Ascending aorta (tissue), 2 donors: ENCODE measurements around the gene CNTN5. TPM values are rescaled to one million over a fixed set of nuclear protein-coding genes. Genes with fewer than 3 reads are reported as not detected.

ENCODE experiments used
- DNase-seq, 2 donors: peaks; one replicate each; pipeline ENCODE4 v3.0.0-alpha.2; 2019; ENCODE audit warnings: low spot score in 2 of 2
- H3K27ac ChIP-seq, 2 donors: fragments of 200-600 bp; sonication (generic); one replicate each; pipeline ENCODE4 v1.5.1; 2016 to 2017; ENCODE audit warnings: mild to moderate bottlenecking in 1 of 2
- H3K27me3 ChIP-seq: fragments of 200-600 bp; sonication (generic); one replicate; pipeline ENCODE4 v1.5.1; 2017
- H3K36me3 ChIP-seq, 2 donors: fragments of 200-600 bp; sonication (generic); one replicate each; pipeline ENCODE4 v1.5.1; 2016
- H3K4me1 ChIP-seq, 2 donors: fragments of 200-600 bp; sonication (generic); one replicate each; pipeline ENCODE4 v1.5.1; 2016 to 2017; ENCODE audit warnings: mild to moderate bottlenecking in 1 of 2
- H3K4me3 ChIP-seq, 2 donors: fragments of 200-600 bp; sonication (generic); one replicate each; pipeline ENCODE4 v1.5.1; 2016 to 2017; ENCODE audit warnings: mild to moderate bottlenecking in 1 of 2
- H3K9me3 ChIP-seq, 2 donors: fragments of 200-600 bp; sonication (generic); one replicate each; pipeline ENCODE4 v1.5.1; 2016
- intact Hi-C: fragments of 100-400 bp; cut with DNase I; formaldehyde crosslinking; loops from one replicate; pipeline ENCODE4 v1.15.1; 2023
- total RNA-seq: library from RNA; depleted of rRNA; stranded (reverse); fragments of >200 nt; gene quantifications from one replicate; pipeline ENCODE4 v1.1.0, GENCODE V29; 2016
- TF ChIP-seq, protein P1 (sequence below), 3 experiments: fragments of 200-600 bp in 2 of 3; fragments of 450-650 bp in 1 of 3; sonication (generic) in 2 of 3; IDR thresholded peaks; one replicate each; pipeline ENCODE4 v1.5.1; 2016 to 2019; ENCODE audit warnings: antibody characterized with exemption in 3 of 3, mild to moderate bottlenecking in 1 of 3, moderate library complexity in 1 of 3

CNTN5 gene
- total RNA-seq, 1 donor from 2014 or later: 3.6 TPM

DNA sequence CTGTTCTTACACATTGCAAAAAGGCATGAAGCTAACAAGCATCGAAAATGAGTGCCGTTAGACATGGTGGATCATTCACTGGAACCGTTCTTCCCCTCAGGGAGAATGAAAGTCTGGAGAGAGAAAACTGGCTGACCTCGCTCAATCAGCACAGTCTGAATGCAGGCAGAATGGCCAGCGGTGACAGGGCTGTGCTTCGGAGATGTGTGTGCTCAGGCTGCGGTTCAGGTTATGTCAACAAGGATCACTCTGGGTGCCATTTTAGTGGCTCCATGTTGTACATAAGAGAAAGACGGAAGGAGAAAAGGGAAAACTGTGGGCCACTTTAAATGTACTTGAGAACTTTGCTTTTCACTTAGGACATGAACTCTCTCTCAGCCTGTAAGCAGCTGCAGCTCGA is 916.6 kb downstream of the CNTN5 start:
- no peak for DNase-seq
- H3K4me1 ChIP-seq: no peaks in the 10 kb centered on the region
- no peaks in the 10 kb centered on the region for H3K9me3 ChIP-seq
- TF ChIP-seq, protein P1, sequence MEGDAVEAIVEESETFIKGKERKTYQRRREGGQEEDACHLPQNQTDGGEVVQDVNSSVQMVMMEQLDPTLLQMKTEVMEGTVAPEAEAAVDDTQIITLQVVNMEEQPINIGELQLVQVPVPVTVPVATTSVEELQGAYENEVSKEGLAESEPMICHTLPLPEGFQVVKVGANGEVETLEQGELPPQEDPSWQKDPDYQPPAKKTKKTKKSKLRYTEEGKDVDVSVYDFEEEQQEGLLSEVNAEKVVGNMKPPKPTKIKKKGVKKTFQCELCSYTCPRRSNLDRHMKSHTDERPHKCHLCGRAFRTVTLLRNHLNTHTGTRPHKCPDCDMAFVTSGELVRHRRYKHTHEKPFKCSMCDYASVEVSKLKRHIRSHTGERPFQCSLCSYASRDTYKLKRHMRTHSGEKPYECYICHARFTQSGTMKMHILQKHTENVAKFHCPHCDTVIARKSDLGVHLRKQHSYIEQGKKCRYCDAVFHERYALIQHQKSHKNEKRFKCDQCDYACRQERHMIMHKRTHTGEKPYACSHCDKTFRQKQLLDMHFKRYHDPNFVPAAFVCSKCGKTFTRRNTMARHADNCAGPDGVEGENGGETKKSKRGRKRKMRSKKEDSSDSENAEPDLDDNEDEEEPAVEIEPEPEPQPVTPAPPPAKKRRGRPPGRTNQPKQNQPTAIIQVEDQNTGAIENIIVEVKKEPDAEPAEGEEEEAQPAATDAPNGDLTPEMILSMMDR (IDR thresholded peaks at IDR 0.05): no peak
- no peak overlapping the region for H3K4me3 ChIP-seq
- intact Hi-C loops: no loop called here
- H3K27ac ChIP-seq: no peak overlapping the region
- H3K36me3 ChIP-seq: no peaks in the 10 kb centered on the region
- H3K27me3 ChIP-seq: no peaks in the 10 kb centered on the region

DNA sequence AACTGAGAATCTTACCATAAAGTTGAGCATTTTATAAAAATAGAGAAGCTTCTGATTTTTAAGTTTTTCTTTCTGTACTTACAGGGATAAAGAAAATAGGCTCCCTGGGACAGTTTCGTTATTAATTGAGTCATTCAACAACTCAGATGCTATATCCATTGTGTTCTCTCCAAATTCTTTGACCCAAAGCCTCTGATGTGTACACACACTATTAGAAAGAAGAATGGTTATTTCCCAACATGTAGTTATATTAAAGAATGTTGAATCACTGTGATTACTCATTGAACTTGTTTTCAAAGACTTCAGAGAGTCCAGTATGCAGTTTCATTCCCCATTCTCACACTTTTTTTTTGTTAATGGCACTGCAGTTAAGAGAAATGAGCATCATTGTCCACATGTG is 932.1 kb downstream of the CNTN5 start:
- TF ChIP-seq, protein P1 (IDR thresholded peaks at IDR 0.05): no peak
- Histone ChIP-seq H3K27ac (no peak overlapping the region), H3K36me3 (no peaks in the 10 kb centered on the region), H3K9me3 (no peaks in the 10 kb centered on the region), H3K4me1 (no peaks in the 10 kb centered on the region), H3K27me3 (no peaks in the 10 kb centered on the region), H3K4me3 (no peak overlapping the region)
- no peak for DNase-seq
- intact Hi-C loops: no loop called here

DNA sequence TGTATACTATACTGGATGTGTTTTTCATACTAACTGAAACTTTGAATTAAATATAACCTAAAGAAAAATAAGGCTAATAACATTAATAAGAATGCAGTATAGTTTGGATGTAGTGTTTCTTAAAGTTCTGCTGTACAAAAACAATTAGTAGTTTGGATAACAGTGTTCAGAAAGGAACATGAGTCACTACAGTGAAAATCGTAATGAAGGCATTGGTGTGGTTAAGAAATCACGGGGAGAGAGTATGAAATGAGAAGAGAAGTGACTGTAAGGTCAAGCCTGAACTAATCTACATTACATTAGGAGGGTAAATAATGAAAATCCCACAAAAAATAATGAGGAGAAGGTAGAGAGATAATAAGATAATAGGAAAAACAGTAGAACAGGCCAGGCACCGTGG is 939.8 kb downstream of the CNTN5 start:
- Histone ChIP-seq H3K4me1 (no peaks in the 10 kb centered on the region), H3K36me3 (no peaks in the 10 kb centered on the region), H3K27ac (no peak overlapping the region), H3K27me3 (no peaks in the 10 kb centered on the region), H3K4me3 (no peak overlapping the region), H3K9me3 (no peaks in the 10 kb centered on the region)
- TF ChIP-seq, protein P1 (IDR thresholded peaks at IDR 0.05): no peak
- intact Hi-C loops: no loop called here
- DNase-seq: no peak

DNA sequence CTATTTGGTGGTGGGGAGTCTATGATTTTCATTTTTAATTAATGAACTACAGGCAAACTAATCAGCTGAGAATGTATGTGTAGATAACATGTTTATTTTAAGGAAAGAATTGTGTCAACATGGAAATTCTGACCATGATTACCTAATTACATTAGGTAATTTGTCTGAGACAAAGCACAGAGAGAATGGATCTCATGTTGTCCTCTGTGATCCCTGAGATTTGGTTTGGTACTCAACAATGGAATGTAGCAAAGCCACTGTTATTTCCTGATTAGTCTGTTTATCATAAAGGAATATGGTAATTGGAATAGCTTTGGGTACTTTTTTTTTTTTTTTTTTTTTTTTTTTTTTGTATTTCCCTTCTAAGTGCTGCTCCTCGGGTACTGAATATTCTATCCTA is 947.6 kb downstream of the CNTN5 start:
- intact Hi-C loops: no loop called here
- Histone ChIP-seq H3K27me3 (no peaks in the 10 kb centered on the region), H3K36me3 (no peaks in the 10 kb centered on the region), H3K4me3 (no peak overlapping the region), H3K9me3 (no peaks in the 10 kb centered on the region), H3K4me1 (no peaks in the 10 kb centered on the region), H3K27ac (no peak overlapping the region)
- TF ChIP-seq, protein P1 (IDR thresholded peaks at IDR 0.05): no peak
- no peak for DNase-seq

DNA sequence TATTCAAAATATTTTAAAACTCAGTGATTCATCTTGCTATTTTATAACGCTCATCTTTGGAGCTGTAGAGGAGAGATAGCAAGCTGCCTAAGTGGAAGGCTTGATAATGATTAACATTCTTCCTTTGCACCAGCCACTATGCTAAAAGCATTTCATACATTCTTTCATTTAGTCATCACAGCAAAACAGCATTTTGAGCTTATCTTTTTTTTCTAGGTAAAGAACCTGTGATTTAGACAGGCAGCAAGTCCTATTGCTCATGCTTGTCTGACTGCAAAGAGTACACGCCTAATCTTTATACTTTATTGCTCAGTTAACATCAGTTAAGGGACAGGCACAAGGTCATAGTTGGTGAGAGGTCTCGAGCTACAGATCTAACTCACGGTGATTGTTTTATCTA is 953.2 kb downstream of the CNTN5 start:
- intact Hi-C loops: no loop called here
- no peak for DNase-seq
- no peaks in the 10 kb centered on the region for H3K4me1 ChIP-seq
- no peaks in the 10 kb centered on the region for H3K27me3 ChIP-seq
- TF ChIP-seq, protein P1 (IDR thresholded peaks at IDR 0.05): no peak
- no peaks in the 10 kb centered on the region for H3K9me3 ChIP-seq
- no peaks in the 10 kb centered on the region for H3K36me3 ChIP-seq
- H3K4me3 ChIP-seq: no peak overlapping the region
- H3K27ac ChIP-seq: no peak overlapping the region

DNA sequence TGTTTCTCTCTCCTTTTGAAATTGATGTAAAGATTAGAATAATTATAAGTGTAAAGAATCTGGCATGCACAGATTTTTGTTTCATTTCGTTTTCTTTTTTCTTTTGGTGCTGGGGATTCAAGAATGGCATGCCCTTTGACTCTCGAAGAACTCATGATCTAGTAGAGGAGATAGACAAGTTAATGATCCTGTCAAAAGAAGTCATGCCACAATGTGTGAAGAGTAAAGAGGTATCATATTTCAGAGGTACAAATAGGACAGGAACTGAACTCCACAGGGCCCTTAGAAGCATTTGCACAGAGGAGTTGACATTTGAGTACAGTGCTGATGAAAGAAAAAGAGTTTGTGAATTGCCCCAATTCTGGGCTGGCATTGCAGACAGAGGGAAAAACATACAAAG is 958.3 kb downstream of the CNTN5 start:
- intact Hi-C loops: no loop called here
- no peaks in the 10 kb centered on the region for H3K27me3 ChIP-seq
- H3K9me3 ChIP-seq: no peaks in the 10 kb centered on the region
- no peak overlapping the region for H3K4me3 ChIP-seq
- no peak overlapping the region for H3K27ac ChIP-seq
- no peaks in the 10 kb centered on the region for H3K4me1 ChIP-seq
- no peaks in the 10 kb centered on the region for H3K36me3 ChIP-seq
- TF ChIP-seq, protein P1 (IDR thresholded peaks at IDR 0.05): no peak
- no peak for DNase-seq
